Epithelial cell of proximal tubule (primary cell): Measurements from ENCODE around the gene PRELID1. TPM values are rescaled to one million over a fixed set of nuclear protein-coding genes. Genes with fewer than 3 reads are reported as not detected.
A peak's percentile ranks its signal among the peaks of the same experiment; 100 is the strongest.

ENCODE experiments used
- DNase-seq: peaks from one replicate; pipeline ENCODE4 v3.0.0-alpha.2; 2011; ENCODE audit warnings: low read depth
- H3K4me3 ChIP-seq: 2 replicates; pipeline ENCODE4 v1.5.1; 2011; ENCODE audit warnings: low read depth, mild to moderate bottlenecking, low read length
- total RNA-seq: library from RNA; depleted of rRNA; stranded (reverse); fragments of >200 nt; gene quantifications from 2 replicates; pipeline ENCODE4 v1.2.3, GENCODE V29; 2015
- TF ChIP-seq, protein P1 (sequence below): conservative IDR thresholded peaks from 2 replicates; pipeline ENCODE4 v1.5.1; 2012; ENCODE audit warnings: low read depth, mild to moderate bottlenecking, low read length

The PRELID1 gene
- total RNA-seq, 1 donor from 2014 or later, result 150 TPM

DNA sequence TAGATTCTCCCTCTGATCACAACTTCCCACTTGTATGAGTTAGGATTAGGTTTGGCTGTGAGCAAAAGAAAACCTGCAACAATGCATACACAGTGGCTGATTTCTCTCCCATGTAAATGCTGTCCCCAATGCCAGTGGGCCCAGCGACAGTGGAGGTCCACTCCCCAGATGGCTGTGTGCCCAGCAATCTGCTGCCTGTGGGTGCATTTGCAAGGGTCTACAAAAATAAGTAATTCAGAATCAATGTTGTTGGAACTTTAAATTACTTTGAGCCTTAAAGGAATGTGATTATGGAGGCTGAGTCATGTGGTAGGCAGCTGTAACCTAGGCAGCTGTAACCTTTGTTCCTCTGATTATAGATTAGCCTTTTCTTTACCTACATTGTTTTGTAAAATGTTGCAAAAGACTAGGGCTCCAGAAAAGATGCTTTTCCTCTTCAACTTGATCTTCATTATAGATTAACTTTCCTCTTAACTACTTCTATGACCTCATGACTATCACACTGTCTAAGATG is 22.3 kb downstream of the PRELID1 start:
- no peak overlapping the region for H3K4me3 ChIP-seq
- peak; percentile 68 for DNase-seq
- TF ChIP-seq, protein P1, sequence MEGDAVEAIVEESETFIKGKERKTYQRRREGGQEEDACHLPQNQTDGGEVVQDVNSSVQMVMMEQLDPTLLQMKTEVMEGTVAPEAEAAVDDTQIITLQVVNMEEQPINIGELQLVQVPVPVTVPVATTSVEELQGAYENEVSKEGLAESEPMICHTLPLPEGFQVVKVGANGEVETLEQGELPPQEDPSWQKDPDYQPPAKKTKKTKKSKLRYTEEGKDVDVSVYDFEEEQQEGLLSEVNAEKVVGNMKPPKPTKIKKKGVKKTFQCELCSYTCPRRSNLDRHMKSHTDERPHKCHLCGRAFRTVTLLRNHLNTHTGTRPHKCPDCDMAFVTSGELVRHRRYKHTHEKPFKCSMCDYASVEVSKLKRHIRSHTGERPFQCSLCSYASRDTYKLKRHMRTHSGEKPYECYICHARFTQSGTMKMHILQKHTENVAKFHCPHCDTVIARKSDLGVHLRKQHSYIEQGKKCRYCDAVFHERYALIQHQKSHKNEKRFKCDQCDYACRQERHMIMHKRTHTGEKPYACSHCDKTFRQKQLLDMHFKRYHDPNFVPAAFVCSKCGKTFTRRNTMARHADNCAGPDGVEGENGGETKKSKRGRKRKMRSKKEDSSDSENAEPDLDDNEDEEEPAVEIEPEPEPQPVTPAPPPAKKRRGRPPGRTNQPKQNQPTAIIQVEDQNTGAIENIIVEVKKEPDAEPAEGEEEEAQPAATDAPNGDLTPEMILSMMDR, result no peak

DNA sequence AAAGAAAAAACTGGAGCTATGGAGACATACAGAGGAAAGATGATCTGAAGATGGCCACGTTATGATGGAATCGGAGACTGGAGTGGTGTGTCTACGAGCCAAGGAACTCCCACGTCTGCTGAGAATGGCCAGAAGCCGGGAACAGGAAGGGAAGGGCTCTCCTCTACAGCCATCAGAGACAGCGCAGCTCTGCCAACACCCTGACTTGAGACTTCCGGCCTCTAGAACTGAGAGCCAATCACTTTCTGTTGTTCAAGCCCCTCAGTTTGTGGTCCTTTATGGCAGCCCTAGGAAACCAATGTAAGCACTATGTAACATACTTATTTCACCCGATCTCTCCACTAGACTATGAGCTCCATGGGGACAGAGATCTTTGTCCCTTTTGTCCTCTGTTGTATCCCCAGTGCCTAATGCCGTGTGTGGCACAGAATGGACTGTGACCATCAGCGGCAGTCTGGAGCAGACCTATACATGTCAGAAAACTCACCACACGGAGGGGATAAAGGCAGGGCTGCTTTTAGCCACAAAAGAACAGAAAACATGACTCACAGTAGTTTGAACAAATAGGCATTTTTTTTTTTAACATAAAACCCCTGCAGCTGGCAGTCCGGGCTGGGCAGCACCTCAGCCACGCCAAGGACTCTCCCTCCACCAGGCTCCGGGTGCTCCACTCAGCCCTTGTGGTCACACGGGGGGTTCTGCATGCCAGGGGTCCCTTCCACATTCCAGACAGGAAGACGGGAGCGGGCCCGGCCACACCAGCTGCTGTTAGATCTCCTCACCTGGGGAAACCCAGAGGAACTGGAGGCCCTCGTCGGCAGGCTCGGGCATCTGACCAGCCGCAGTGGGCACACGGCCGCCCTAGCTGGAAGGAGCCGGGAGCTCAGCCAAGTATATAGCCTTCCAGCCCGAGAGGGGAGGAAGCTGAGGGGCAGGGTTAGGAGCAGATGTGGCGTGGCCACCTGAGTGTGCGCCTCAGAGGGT is 24.2 kb downstream of the PRELID1 start:
- DNase-seq, result no peak
- TF ChIP-seq, protein P1, result no peak
- no peak overlapping the region for H3K4me3 ChIP-seq

DNA sequence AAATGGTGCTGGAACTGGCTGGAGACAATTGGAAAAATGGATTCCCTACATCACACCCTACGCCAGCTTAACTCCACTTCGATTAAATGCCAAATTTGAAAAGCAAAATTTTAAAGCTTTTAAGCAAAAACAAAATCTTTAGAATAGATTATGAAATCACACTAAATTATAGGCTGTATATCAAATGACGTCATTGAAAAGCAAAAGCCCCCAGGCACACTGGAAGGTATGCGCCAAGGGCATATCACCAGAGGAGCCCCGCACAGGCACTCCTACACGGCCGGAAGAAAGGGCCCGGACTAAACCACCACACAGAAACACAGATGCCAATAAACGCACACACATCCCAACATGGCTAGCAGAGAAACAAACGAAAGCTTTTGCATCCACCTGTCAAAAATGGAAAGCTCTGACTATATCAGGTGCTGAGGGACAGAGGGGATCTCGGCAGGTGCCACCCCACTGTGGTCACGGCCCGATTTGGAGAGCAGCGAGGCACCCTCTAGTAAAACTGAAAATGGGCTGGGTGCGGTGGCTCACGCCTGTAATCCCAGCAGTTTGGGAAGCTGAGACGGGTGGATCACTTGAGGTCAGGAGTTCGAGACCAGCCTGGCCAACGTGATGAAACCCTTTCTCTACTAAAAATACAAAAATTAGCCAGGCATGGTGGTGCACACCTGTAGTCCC is 25.1 kb downstream of the PRELID1 start:
- TF ChIP-seq, protein P1, result no peak
- H3K4me3 ChIP-seq, result no peak overlapping the region
- no peak for DNase-seq

DNA sequence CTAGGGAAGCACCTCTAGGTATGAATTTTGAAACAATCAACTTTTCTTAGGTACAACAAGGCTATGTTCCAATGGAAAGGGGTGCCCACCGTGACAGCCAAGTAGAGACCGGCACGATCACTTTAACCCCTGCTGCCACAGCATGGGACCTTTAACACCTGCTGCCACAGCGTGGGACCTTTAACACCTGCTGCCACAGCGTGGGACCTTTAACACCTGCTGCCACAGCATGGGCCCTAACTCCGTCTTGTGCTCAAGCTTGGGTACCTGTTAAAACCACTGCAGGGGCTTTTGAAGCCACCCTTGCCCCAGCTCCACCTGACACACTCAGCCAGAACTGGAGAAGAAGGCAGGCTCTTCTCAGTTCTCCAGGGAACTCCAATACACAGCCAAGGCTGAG is 26.3 kb downstream of the PRELID1 start:
- no peak overlapping the region for H3K4me3 ChIP-seq
- TF ChIP-seq, protein P1, result no peak
- DNase-seq, result no peak

DNA sequence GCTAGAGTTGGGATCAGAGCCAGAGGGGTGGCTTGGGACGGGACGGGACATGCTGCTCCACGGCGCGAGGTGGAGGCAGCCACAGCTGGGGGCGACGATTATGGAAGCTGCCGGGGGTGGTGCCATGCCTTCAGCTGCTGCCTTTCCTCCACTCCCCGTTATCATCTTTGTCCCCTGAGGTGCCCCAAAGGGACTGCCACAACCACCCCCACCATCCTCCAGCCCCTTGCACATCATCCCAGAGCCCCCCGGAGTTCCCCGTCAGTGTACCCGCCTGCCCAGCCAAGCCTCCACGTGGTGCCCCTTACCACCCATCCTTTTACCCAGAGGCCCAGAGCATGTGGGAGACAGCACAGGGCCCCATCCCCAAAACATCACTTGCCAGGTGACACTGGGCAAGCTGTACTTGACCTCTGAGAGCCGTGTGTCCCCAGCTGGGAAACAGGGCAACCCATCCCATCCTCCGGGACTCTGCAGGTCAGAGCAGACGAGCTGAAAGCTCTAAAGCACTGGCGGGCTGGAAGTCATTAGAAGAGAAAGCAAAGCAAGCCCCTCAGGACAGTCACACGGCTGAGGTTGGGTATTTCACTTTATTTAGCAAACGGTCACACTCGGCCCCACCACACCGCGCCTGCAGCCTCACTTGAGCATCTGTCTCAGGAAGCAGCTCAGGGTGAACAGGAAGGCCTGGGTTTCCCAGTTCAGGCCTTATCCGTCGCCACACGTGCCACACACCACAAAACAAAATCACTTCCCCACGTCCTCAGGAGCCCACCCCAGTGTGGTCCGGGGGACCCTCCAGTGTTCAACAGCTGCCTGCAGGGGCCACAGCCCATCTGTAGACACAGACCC is 27.6 kb downstream of the PRELID1 start:
- DNase-seq, result no peak
- H3K4me3 ChIP-seq, result no peak overlapping the region
- TF ChIP-seq, protein P1, result no peak
